ENCODE results near the gene USP50. TPM values are rescaled to one million over a fixed set of nuclear protein-coding genes. Genes with fewer than 3 reads are reported as not detected.

Gene USP50
- total RNA-seq, 1 donor from 2014 or later, result not detected

- Mint-ChIP-seq H3K27me3 (ENCODE audit: unreplicated experiment) (no peaks in the 10 kb centered on the region), H3K27ac (ENCODE audit: unreplicated experiment) (no peak overlapping the region), H3K9me3 (ENCODE audit: unreplicated experiment) (no peaks in the 10 kb centered on the region), H3K4me1 (ENCODE audit: low read depth, unreplicated experiment) (no peaks in the 10 kb centered on the region), H3K36me3 (ENCODE audit: unreplicated experiment) (no peaks in the 10 kb centered on the region), H3K4me3 (ENCODE audit: unreplicated experiment) (no peak overlapping the region)
- DNase-seq, result no peak
- TF ChIP-seq, protein P1, sequence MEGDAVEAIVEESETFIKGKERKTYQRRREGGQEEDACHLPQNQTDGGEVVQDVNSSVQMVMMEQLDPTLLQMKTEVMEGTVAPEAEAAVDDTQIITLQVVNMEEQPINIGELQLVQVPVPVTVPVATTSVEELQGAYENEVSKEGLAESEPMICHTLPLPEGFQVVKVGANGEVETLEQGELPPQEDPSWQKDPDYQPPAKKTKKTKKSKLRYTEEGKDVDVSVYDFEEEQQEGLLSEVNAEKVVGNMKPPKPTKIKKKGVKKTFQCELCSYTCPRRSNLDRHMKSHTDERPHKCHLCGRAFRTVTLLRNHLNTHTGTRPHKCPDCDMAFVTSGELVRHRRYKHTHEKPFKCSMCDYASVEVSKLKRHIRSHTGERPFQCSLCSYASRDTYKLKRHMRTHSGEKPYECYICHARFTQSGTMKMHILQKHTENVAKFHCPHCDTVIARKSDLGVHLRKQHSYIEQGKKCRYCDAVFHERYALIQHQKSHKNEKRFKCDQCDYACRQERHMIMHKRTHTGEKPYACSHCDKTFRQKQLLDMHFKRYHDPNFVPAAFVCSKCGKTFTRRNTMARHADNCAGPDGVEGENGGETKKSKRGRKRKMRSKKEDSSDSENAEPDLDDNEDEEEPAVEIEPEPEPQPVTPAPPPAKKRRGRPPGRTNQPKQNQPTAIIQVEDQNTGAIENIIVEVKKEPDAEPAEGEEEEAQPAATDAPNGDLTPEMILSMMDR (IDR thresholded peaks at IDR 0.05; ENCODE audit: partially characterized antibody, unreplicated experiment), result no peak
Measured at GRCh38 chr15:50542887-50543210, 3.6 kb downstream of the USP50 start.

DNA sequence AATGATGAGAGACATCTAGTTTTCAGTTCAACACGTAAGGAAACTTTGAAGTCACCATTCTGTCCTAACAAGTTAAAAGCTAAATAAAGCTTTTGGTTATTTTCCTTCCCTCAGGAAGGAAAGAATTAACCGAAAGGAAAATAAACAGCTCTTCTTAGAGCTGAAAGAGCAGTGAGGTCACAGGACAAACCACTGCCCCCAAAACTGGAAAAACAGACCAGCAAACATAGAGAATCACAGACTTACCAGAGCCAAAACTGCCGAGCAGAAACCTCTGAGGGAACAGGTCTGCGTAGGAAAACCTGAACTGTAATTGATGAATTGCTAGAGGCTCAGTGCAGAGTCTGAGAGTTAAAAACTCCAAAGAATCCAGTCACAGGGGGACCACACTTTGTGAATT lies 14.7 kb downstream of the USP50 start:
- H3K9me3 Mint-ChIP-seq (ENCODE audit: unreplicated experiment), result peaks cover 1% of the 10 kb centered on the region
- TF ChIP-seq, protein P1 (IDR thresholded peaks at IDR 0.05; ENCODE audit: partially characterized antibody, unreplicated experiment), result no peak
- no peak overlapping the region for H3K27ac Mint-ChIP-seq (ENCODE audit: unreplicated experiment)
- H3K27me3 Mint-ChIP-seq (ENCODE audit: unreplicated experiment), result no peaks in the 10 kb centered on the region
- no peaks in the 10 kb centered on the region for H3K4me1 Mint-ChIP-seq (ENCODE audit: low read depth, unreplicated experiment)
- H3K36me3 Mint-ChIP-seq (ENCODE audit: unreplicated experiment), result no peaks in the 10 kb centered on the region
- H3K4me3 Mint-ChIP-seq (ENCODE audit: unreplicated experiment), result no peak overlapping the region
- no peak for DNase-seq

DNA sequence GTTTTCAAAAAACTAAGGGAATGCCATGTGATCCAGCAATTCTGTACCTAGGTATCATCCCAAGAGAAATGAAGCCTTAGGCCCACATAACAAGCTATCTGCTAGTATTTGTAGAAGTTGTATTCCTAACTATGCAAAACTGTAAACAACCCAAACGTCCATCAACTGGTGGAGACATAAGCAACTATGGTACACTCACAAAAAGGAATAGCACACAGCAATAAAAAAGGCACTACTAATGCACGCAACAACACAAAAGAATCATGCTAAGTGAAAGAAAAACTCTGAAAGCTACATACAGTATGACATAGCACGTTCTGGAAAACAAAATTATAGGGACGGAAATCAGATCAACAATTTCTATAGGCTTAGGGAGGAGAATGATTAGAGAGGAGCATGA lies 15.3 kb downstream of the USP50 start:
- TF ChIP-seq, protein P1 (IDR thresholded peaks at IDR 0.05; ENCODE audit: partially characterized antibody, unreplicated experiment), result no peak
- no peak overlapping the region for H3K4me3 Mint-ChIP-seq (ENCODE audit: unreplicated experiment)
- DNase-seq, result no peak
- H3K4me1 Mint-ChIP-seq (ENCODE audit: low read depth, unreplicated experiment), result no peaks in the 10 kb centered on the region
- peaks cover 1% of the 10 kb centered on the region for H3K9me3 Mint-ChIP-seq (ENCODE audit: unreplicated experiment)
- H3K27ac Mint-ChIP-seq (ENCODE audit: unreplicated experiment), result no peak overlapping the region
- H3K27me3 Mint-ChIP-seq (ENCODE audit: unreplicated experiment), result no peaks in the 10 kb centered on the region
- no peaks in the 10 kb centered on the region for H3K36me3 Mint-ChIP-seq (ENCODE audit: unreplicated experiment)

- no peak overlapping the region for H3K4me3 Mint-ChIP-seq (ENCODE audit: unreplicated experiment)
- H3K27me3 Mint-ChIP-seq (ENCODE audit: unreplicated experiment), result peaks cover 1% of the 10 kb centered on the region
- no peak for DNase-seq
- no peaks in the 10 kb centered on the region for H3K9me3 Mint-ChIP-seq (ENCODE audit: unreplicated experiment)
- no peak overlapping the region for H3K27ac Mint-ChIP-seq (ENCODE audit: unreplicated experiment)
- no peaks in the 10 kb centered on the region for H3K36me3 Mint-ChIP-seq (ENCODE audit: unreplicated experiment)
- TF ChIP-seq, protein P1 (IDR thresholded peaks at IDR 0.05; ENCODE audit: partially characterized antibody, unreplicated experiment), result no peak
- no peaks in the 10 kb centered on the region for H3K4me1 Mint-ChIP-seq (ENCODE audit: low read depth, unreplicated experiment)
Measured at GRCh38 chr15:50523851-50524251, 22.6 kb downstream of the USP50 start.

DNA sequence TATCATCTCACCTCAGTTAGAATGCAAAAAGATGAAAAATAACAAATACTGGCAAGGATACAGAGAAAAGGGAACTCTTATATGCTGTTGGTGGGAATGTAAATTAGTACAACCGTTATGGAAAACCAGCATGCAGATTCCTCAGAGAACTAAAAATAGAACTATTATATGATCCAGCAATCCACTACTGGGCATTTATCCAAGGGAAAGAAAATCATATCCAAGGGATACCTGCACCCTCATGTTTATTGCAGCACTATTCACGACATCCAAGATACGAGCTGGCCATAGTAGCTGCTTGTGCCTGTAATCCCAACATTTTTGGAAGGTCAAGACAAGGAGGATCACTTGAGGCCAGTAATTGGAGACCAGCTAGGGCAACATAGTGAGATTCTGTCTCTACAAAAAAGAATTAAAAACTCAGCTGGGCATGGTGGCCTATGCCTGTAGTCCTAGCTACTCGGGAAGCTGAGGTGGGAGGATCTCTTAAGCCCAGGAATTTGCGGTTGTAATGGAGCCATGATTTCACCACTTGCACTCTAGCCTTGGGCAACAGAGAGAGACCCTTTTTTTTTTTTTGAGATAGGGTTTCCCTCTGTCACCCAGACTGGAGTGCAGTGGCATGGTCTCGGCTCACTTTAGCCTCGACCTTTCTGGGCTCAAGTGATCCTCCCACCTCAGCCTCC lies 26.6 kb downstream of the USP50 start:
- no peak for DNase-seq
- no peaks in the 10 kb centered on the region for H3K27me3 Mint-ChIP-seq (ENCODE audit: unreplicated experiment)
- H3K4me1 Mint-ChIP-seq (ENCODE audit: low read depth, unreplicated experiment), result no peaks in the 10 kb centered on the region
- TF ChIP-seq, protein P1 (IDR thresholded peaks at IDR 0.05; ENCODE audit: partially characterized antibody, unreplicated experiment), result no peak
- no peaks in the 10 kb centered on the region for H3K36me3 Mint-ChIP-seq (ENCODE audit: unreplicated experiment)
- no peaks in the 10 kb centered on the region for H3K9me3 Mint-ChIP-seq (ENCODE audit: unreplicated experiment)
- H3K27ac Mint-ChIP-seq (ENCODE audit: unreplicated experiment), result no peak overlapping the region
- no peak overlapping the region for H3K4me3 Mint-ChIP-seq (ENCODE audit: unreplicated experiment)

Measured in glutamatergic neuron (in vitro differentiated cells).